H9 (cell line): ENCODE measurements around the gene ANKS1B. TPM values are rescaled to one million over a fixed set of nuclear protein-coding genes. Genes with fewer than 3 reads are reported as not detected.

ENCODE experiments used
- DNase-seq: peaks from one replicate; pipeline ENCODE4 v3.0.0-alpha.2; 2017
- H2AFZ ChIP-seq: one replicate; pipeline ENCODE4 v1.6.1; 2013; ENCODE audit warnings: mild to moderate bottlenecking, low read length, control low read depth, moderate library complexity
- H2AK5ac ChIP-seq: 2 replicates; pipeline ENCODE4 v1.6.1; 2013; ENCODE audit warnings: low read length, control low read depth, mixed read lengths; ENCODE audit not compliant: insufficient read length
- H2BK120ac ChIP-seq: one replicate; pipeline ENCODE4 v1.6.1; 2013; ENCODE audit warnings: low read depth, mild to moderate bottlenecking, low read length, control low read depth, inconsistent platforms; ENCODE audit not compliant: poor library complexity, severe bottlenecking
- H2BK12ac ChIP-seq: 2 replicates; pipeline ENCODE4 v1.6.1; 2013; ENCODE audit warnings: low read length, control low read depth, mixed read lengths, low read depth; ENCODE audit not compliant: insufficient read length
- H2BK15ac ChIP-seq: 2 replicates; pipeline ENCODE4 v1.6.1; 2013; ENCODE audit warnings: low read depth, low read length, control low read depth
- H2BK20ac ChIP-seq: one replicate; pipeline ENCODE4 v1.6.1; 2013; ENCODE audit warnings: low read depth, mild to moderate bottlenecking, low read length, control low read depth, inconsistent platforms; ENCODE audit not compliant: poor library complexity, severe bottlenecking
- H2BK5ac ChIP-seq: 2 replicates; pipeline ENCODE4 v1.6.1; 2013; ENCODE audit warnings: low read length, control low read depth, mixed read lengths; ENCODE audit not compliant: insufficient read length
- H3K14ac ChIP-seq: 2 replicates; pipeline ENCODE4 v1.6.1; 2013; ENCODE audit warnings: low read length, control low read depth; ENCODE audit not compliant: insufficient read depth
- H3K18ac ChIP-seq: 2 replicates; pipeline ENCODE4 v1.6.1; 2013; ENCODE audit warnings: low read depth, mild to moderate bottlenecking, mixed read lengths, low read length, control low read depth; ENCODE audit not compliant: insufficient read length
- H3K23ac ChIP-seq: 2 replicates; pipeline ENCODE4 v1.6.1; 2013; ENCODE audit warnings: low read length, control low read depth, mixed read lengths, low read depth; ENCODE audit not compliant: insufficient read length
- H3K23me2 ChIP-seq: 2 replicates; pipeline ENCODE4 v1.6.1; 2013; ENCODE audit warnings: low read depth, mild to moderate bottlenecking, mixed read lengths, low read length, control low read depth; ENCODE audit not compliant: insufficient read length, poor library complexity, severe bottlenecking
- H3K27ac ChIP-seq: 2 replicates; pipeline ENCODE4 v1.5.1; 2013; ENCODE audit warnings: low read length, control low read depth, mixed read lengths, low read depth; ENCODE audit not compliant: insufficient read length
- H3K27me3 ChIP-seq: 2 replicates; pipeline ENCODE4 v1.6.1; 2013; ENCODE audit warnings: low read length, control low read depth, inconsistent platforms; ENCODE audit not compliant: insufficient read depth
- H3K4ac ChIP-seq: 2 replicates; pipeline ENCODE4 v1.6.1; 2013; ENCODE audit warnings: low read depth, mild to moderate bottlenecking, control low read depth, inconsistent platforms, low read length, moderate library complexity
- H3K4me1 ChIP-seq: 2 replicates; pipeline ENCODE4 v1.6.1; 2013; ENCODE audit warnings: low read length, control low read depth, inconsistent platforms; ENCODE audit not compliant: insufficient read depth
- H3K4me2 ChIP-seq: 2 replicates; pipeline ENCODE4 v1.6.1; 2013; ENCODE audit warnings: low read length, control low read depth, mixed read lengths; ENCODE audit not compliant: insufficient read length, insufficient read depth
- H3K56ac ChIP-seq: 2 replicates; pipeline ENCODE4 v1.6.1; 2013; ENCODE audit warnings: low read depth, mild to moderate bottlenecking, mixed read lengths, low read length, control low read depth; ENCODE audit not compliant: insufficient read length
- H3K79me1 ChIP-seq: 2 replicates; pipeline ENCODE4 v1.6.1; 2013; ENCODE audit warnings: low read depth, mild to moderate bottlenecking, moderate library complexity, low read length, control low read depth, inconsistent platforms; ENCODE audit not compliant: insufficient read depth, poor library complexity, severe bottlenecking
- H3K79me2 ChIP-seq: 2 replicates; pipeline ENCODE4 v1.6.1; 2013; ENCODE audit warnings: low read length, control low read depth, inconsistent platforms; ENCODE audit not compliant: insufficient read depth
- H3K9ac ChIP-seq: 2 replicates; pipeline ENCODE4 v1.6.1; 2013; ENCODE audit warnings: low read length, control low read depth, mixed read lengths; ENCODE audit not compliant: insufficient read length; ENCODE audit errors: extremely low read depth
- H3K9me3 ChIP-seq: one replicate; pipeline ENCODE4 v1.6.1; 2013; ENCODE audit warnings: low read depth, low read length, inconsistent platforms; ENCODE audit not compliant: control insufficient read depth
- H3T11ph ChIP-seq: one replicate; pipeline ENCODE4 v1.6.1; 2013; ENCODE audit warnings: mild to moderate bottlenecking, low read length, control low read depth, inconsistent platforms
- H4K20me1 ChIP-seq: one replicate; pipeline ENCODE4 v1.6.1; 2013; ENCODE audit not compliant: control insufficient read depth, insufficient read length, insufficient read depth
- H4K5ac ChIP-seq: 2 replicates; pipeline ENCODE4 v1.6.1; 2013; ENCODE audit warnings: low read depth, mild to moderate bottlenecking, mixed read lengths, low read length, control low read depth; ENCODE audit not compliant: insufficient read length
- H4K8ac ChIP-seq: replicated peaks from 2 replicates; pipeline ENCODE4 v1.6.1; 2013; ENCODE audit warnings: low read length, control low read depth, mixed read lengths, low read depth; ENCODE audit not compliant: insufficient read length
- H4K91ac ChIP-seq: 2 replicates; pipeline ENCODE4 v1.6.1; 2013; ENCODE audit warnings: low read depth, mild to moderate bottlenecking, moderate library complexity, mixed read lengths, low read length, control low read depth; ENCODE audit not compliant: insufficient read length
- H3K27ac Mint-ChIP-seq, 3 experiments: 2 replicates in 2 of 3; 3 replicates in 1 of 3; pipeline ENCODE4 v1.8.0; 2020 to 2021; ENCODE audit warnings: mixed read lengths in 3 of 3, mild to moderate bottlenecking in 1 of 3, moderate library complexity in 1 of 3
- H3K27me3 Mint-ChIP-seq: 2 replicates; pipeline ENCODE4 v1.8.0; 2021; ENCODE audit warnings: low read depth, mild to moderate bottlenecking, moderate library complexity, mixed read lengths
- H3K36me3 Mint-ChIP-seq, 3 experiments: 2 replicates in 2 of 3; 3 replicates in 1 of 3; pipeline ENCODE4 v1.8.0; 2020 to 2021; ENCODE audit warnings: low read depth in 3 of 3, mixed read lengths in 3 of 3; ENCODE audit not compliant: insufficient read depth in 1 of 3
- H3K4me1 Mint-ChIP-seq, 2 experiments: 2 replicates each; pipeline ENCODE4 v1.8.0; 2020; ENCODE audit warnings: mixed read lengths in 2 of 2
- H3K4me3 Mint-ChIP-seq, 2 experiments: 2 replicates in 1 of 2; 3 replicates in 1 of 2; pipeline ENCODE4 v1.8.0; 2020 to 2021; ENCODE audit warnings: mild to moderate bottlenecking in 2 of 2, mixed read lengths in 2 of 2, moderate library complexity in 1 of 2
- H3K9me3 Mint-ChIP-seq, 2 experiments: 2 replicates in 1 of 2; 3 replicates in 1 of 2; pipeline ENCODE4 v1.8.0; 2020; ENCODE audit warnings: mild to moderate bottlenecking in 2 of 2, mixed read lengths in 2 of 2, moderate library complexity in 1 of 2
- CTCF ChIP-seq: fragments of 200-600 bp; sonication (generic); conservative IDR thresholded peaks from 3 replicates; pipeline ENCODE4 v1.8.0; 2021; ENCODE audit warnings: antibody characterized with exemption, mild to moderate bottlenecking
- WGBS: extraction: QIAGEN DNeasy Blood & Tissue Kit; methylation state at CpG from one replicate; pipeline ENCODE4 v1.1.7; 2013; ENCODE audit warnings: missing lambda C conversion rate, low lambda C conversion rate, mixed read lengths; ENCODE audit not compliant: insufficient read length; ENCODE audit errors: extremely low coverage; 5-methylcytosine and 5-hydroxymethylcytosine counted together
- total RNA-seq: library from RNA; stranded (reverse); gene quantifications from 2 replicates; pipeline ENCODE4 v1.2.1, GENCODE V29; 2021

Gene ANKS1B
- total RNA-seq, 1 experiment from 2014 or later, result 4.1 TPM

DNA sequence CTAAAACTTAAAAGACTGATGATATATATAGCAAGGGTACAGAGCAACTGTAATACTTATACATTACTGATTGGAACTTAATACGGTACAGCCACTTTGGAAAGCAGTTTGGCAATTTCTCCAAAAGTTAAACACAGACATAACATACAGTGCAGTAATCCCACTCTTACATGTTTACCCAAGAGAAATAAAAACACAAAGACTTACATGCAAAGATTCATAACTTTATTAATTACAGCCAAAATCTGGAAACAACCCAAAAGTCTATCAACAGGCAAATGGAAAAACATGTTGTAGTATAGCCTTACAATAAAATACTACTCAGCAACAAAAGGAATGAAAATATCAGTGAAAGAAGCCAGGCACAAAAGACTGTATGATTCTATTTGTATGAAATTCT lies 252.6 kb downstream of the ANKS1B start:
- H4K5ac ChIP-seq, result no peak overlapping the region
- H3K9me3 Mint-ChIP-seq, result peaks cover 0 to 6% of the 10 kb centered on the region in 2 experiments; a peak in 2 of 5 replicates
- 0 out of 7 replicates have a peak, but pooled peaks cover 0 to 3% (median 0%) of the 10 kb centered on the region in 3 experiments for H3K36me3 Mint-ChIP-seq
- no peak for DNase-seq
- no peaks in the 10 kb centered on the region for H3K23me2 ChIP-seq
- WGBS, result no CpG with 5 or more reads among the region's 1 CpG
- no peaks in the 10 kb centered on the region; the same call in 1 of the 2 replicates for H3K4me1 ChIP-seq
- H2AK5ac ChIP-seq, result no peak overlapping the region
- H2AFZ ChIP-seq, result no peak overlapping the region
- H2BK12ac ChIP-seq, result no peak overlapping the region
- no peaks in the 10 kb centered on the region for H3K4me1 Mint-ChIP-seq
- H3K9me3 ChIP-seq, result no peaks in the 10 kb centered on the region
- H4K91ac ChIP-seq, result no peak overlapping the region
- no peaks in the 10 kb centered on the region for H3K27me3 ChIP-seq
- H3K4me3 Mint-ChIP-seq, result no peak overlapping the region
- no peak overlapping the region for H2BK15ac ChIP-seq
- no peak overlapping the region for H3K56ac ChIP-seq
- no peak overlapping the region for H2BK5ac ChIP-seq
- no peak overlapping the region for H3K27ac Mint-ChIP-seq
- no peaks in the 10 kb centered on the region for H3K27me3 Mint-ChIP-seq
- H3K27ac ChIP-seq, result no peak overlapping the region
- no peak overlapping the region for H4K8ac ChIP-seq
- no peak overlapping the region for H3K4ac ChIP-seq
- H4K20me1 ChIP-seq, result no peaks in the 10 kb centered on the region
- no peak overlapping the region for H2BK120ac ChIP-seq
- TF ChIP-seq CTCF, result no peak
- no peak overlapping the region for H3K14ac ChIP-seq
- H3K79me1 ChIP-seq, result no peaks in the 10 kb centered on the region
- no peak overlapping the region for H3K23ac ChIP-seq
- H3T11ph ChIP-seq, result no peak overlapping the region
- H3K18ac ChIP-seq, result no peak overlapping the region
- no peaks in the 10 kb centered on the region for H3K79me2 ChIP-seq
- no peak overlapping the region for H3K9ac ChIP-seq
- no peak overlapping the region for H2BK20ac ChIP-seq
- H3K4me2 ChIP-seq, result no peak overlapping the region
